HCT116 (cell line): ENCODE data around the gene KCND2. TPM values are rescaled to one million over a fixed set of nuclear protein-coding genes. Genes with fewer than 3 reads are reported as not detected.

Experiments
- ATAC-seq: fragments of 200-7000 bp; cut with Tn5 transposase; 2 replicates; pipeline ENCODE4 v1.9.1; 2020; ENCODE audit warnings: mild to moderate bottlenecking, moderate library complexity
- BruUV-seq: library from RNA; stranded (reverse); fragments of 400-500 nt; replicated peaks from 2 replicates; lab custom pipeline; 2021; lab: Mats Ljungman, UMichigan
- CTCF ChIA-PET: fragments of 300-600 bp; sonication (Branson Sonifier 250); formaldehyde crosslinking; loops from one replicate; lab custom pipeline; 2021; ENCODE audit warnings: antibody characterized with exemption; lab: Charles Lee
- POLR2A ChIA-PET: fragments of 300-600, 350-600 bp; sonication (Branson Sonifier 250); formaldehyde crosslinking; loops from one replicate; lab custom pipeline; 2021; ENCODE audit warnings: antibody characterized with exemption; lab: Charles Lee
- RAD21 ChIA-PET, 2 experiments: fragments of 300-600 bp; sonication (Branson Sonifier 250); formaldehyde crosslinking; loops; one replicate each; lab custom pipeline; 2023; ENCODE audit warnings: low total read pairs in 2 of 2; ENCODE audit not compliant: uncharacterized antibody in 2 of 2, unreplicated experiment in 2 of 2, low non-redundant PET in 1 of 2; lab: Charles Lee
- DNase-seq: peaks from one replicate; pipeline ENCODE4 v3.0.0-alpha.2; 2010; ENCODE audit warnings: low read depth, low spot score
- H2AFZ ChIP-seq: fragments of 200-600 bp; shearing (Covaris generic), sonication (generic); 2 replicates; pipeline ENCODE4 v1.6.1; 2017; ENCODE audit warnings: low read depth, mixed run types, mixed read lengths, antibody characterized with exemption, low read length; ENCODE audit not compliant: poor library complexity, severe bottlenecking
- H3K27ac ChIP-seq: 2 replicates; pipeline ENCODE4 v1.5.1; 2012; ENCODE audit warnings: low read depth, low read length
- H3K27me3 ChIP-seq: fragments of 200-600 bp; sonication (generic); 2 replicates; pipeline ENCODE4 v1.6.1; 2016; ENCODE audit warnings: mixed run types, low read length, mixed read lengths; ENCODE audit not compliant: insufficient read depth
- H3K36me3 ChIP-seq, 2 experiments: fragments of 200-500 bp in 1 of 2; fragments of 200-600 bp in 1 of 2; sonication (Bioruptor generic) in 1 of 2; sonication (generic) in 1 of 2; 2 replicates each; pipeline versions ENCODE4 v1.5.1 to v1.6.1; 2014 to 2016; ENCODE audit warnings: low read length in 2 of 2, inconsistent platforms in 1 of 2, mixed read lengths in 1 of 2, mixed run types in 1 of 2; ENCODE audit not compliant: insufficient read depth in 2 of 2, control insufficient read depth in 1 of 2
- H3K4me1 ChIP-seq, 2 experiments: fragments of 200-600 bp in 1 of 2; sonication (generic) in 1 of 2; 2 replicates each; pipeline versions ENCODE4 v1.5.1 to v1.6.1; 2012 to 2017; ENCODE audit warnings: low read length in 2 of 2, inconsistent platforms in 1 of 2, mild to moderate bottlenecking in 1 of 2, mixed read lengths in 1 of 2, mixed run types in 1 of 2, moderate library complexity in 1 of 2; ENCODE audit not compliant: insufficient read depth in 2 of 2, control insufficient read depth in 1 of 2
- H3K4me2 ChIP-seq: fragments of 200-600 bp; sonication (generic); 2 replicates; pipeline ENCODE4 v1.6.1; 2017; ENCODE audit warnings: mixed run types, low read length, mixed read lengths
- H3K4me3 ChIP-seq, 2 experiments: fragments of 200-600 bp in 1 of 2; sonication (generic) in 1 of 2; replicated peaks in 1 of 2; 2 replicates each; pipeline ENCODE4 v1.5.1; 2011 to 2016; ENCODE audit warnings: low read length in 2 of 2, control low read depth in 1 of 2, low read depth in 1 of 2, mild to moderate bottlenecking in 1 of 2, mixed read lengths in 1 of 2, mixed run types in 1 of 2
- H3K79me2 ChIP-seq: fragments of 200-600 bp; sonication (generic); 2 replicates; pipeline ENCODE4 v1.6.1; 2017; ENCODE audit warnings: mild to moderate bottlenecking, mixed run types, low read length, moderate library complexity, mixed read lengths; ENCODE audit not compliant: insufficient read depth
- H3K9ac ChIP-seq: fragments of 200-600 bp; sonication (generic); 2 replicates; pipeline ENCODE4 v1.6.1; 2016; ENCODE audit warnings: low read length, mixed read lengths
- H3K9me2 ChIP-seq: fragments of 200-600 bp; sonication (generic), shearing (Covaris generic); 2 replicates; pipeline ENCODE4 v1.6.1; 2017; ENCODE audit warnings: mixed run types, mild to moderate bottlenecking, moderate library complexity; ENCODE audit not compliant: insufficient read depth
- H3K9me3 ChIP-seq, 2 experiments: fragments of 200-500 bp in 1 of 2; fragments of 200-600 bp in 1 of 2; sonication (Bioruptor generic) in 1 of 2; sonication (generic) in 1 of 2; 2 replicates each; pipeline ENCODE4 v1.6.1; 2014 to 2017; ENCODE audit warnings: low read length in 2 of 2, mixed read lengths in 2 of 2, inconsistent platforms in 1 of 2, low read depth in 1 of 2, mild to moderate bottlenecking in 1 of 2, mixed run types in 1 of 2, moderate library complexity in 1 of 2; ENCODE audit not compliant: control insufficient read depth in 1 of 2, insufficient read depth in 1 of 2
- H4K20me1 ChIP-seq: fragments of 200-600 bp; sonication (generic), shearing (Covaris generic); 2 replicates; pipeline ENCODE4 v1.6.1; 2017; ENCODE audit warnings: mixed run types, mild to moderate bottlenecking, moderate library complexity; ENCODE audit not compliant: insufficient read depth
- CBX3 ChIP-seq: IDR thresholded peaks from 2 replicates; pipeline ENCODE4 v1.6.1; 2012; ENCODE audit warnings: low read depth
- CEBPB ChIP-seq: IDR thresholded peaks from 2 replicates; pipeline ENCODE4 v1.6.1; 2012; ENCODE audit warnings: low read depth
- ELF1 ChIP-seq: IDR thresholded peaks from 2 replicates; pipeline ENCODE4 v1.6.1; 2012; ENCODE audit warnings: low read depth, borderline replicate concordance
- EZH2 ChIP-seq: fragments of 200-600 bp; sonication (generic); IDR thresholded peaks from 2 replicates; pipeline ENCODE4 v1.6.1; 2017; ENCODE audit warnings: antibody characterized with exemption, mixed run types
- POLR2AphosphoS5 ChIP-seq: IDR thresholded peaks from 2 replicates; pipeline ENCODE4 v1.6.1; 2011; ENCODE audit warnings: mild to moderate bottlenecking, low read depth, low read length, moderate library complexity
- REST ChIP-seq: IDR thresholded peaks from 2 replicates; pipeline ENCODE4 v1.6.1; 2012; ENCODE audit warnings: low read depth
- SIN3A ChIP-seq: IDR thresholded peaks from 2 replicates; pipeline ENCODE4 v1.6.1; 2012; ENCODE audit warnings: low read depth
- TCF7L2 ChIP-seq: IDR thresholded peaks from 2 replicates; pipeline ENCODE4 v1.7.0; 2011; ENCODE audit warnings: borderline replicate concordance, inconsistent platforms; ENCODE audit not compliant: insufficient read depth, insufficient read length; ENCODE audit errors: extremely low read depth
- ZFX ChIP-seq: fragments of 450-650 bp; IDR thresholded peaks from 2 replicates; pipeline ENCODE4 v1.6.1; 2017
- intact Hi-C: fragments of 100-400 bp; cut with micrococcal nuclease; formaldehyde crosslinking; loops from 2 replicates; pipeline ENCODE4 v1.10.0; 2022
- total RNA-seq: library from RNA; stranded (reverse); gene quantifications from one replicate; pipeline ENCODE4 v1.2.1, GENCODE V29; 2021; ENCODE audit not compliant: unreplicated experiment

Gene KCND2
- total RNA-seq, 1 experiment from 2014 or later = 0.05 TPM

DNA sequence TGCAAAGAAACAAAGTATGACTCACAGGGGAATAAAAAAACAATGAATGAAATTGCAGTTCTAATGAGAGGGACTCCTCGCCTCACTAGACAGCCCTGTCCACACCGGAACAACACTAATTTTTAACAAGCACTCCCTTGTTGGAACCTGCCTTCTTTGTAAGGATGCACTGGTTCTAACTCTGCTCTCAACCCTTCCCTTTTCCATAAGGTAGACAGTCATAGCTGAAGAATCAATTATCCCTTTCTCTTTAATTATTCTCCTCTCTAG, 519.8 kb downstream of the KCND2 start:
- Histone ChIP-seq H4K20me1 (no peaks in the 10 kb centered on the region), H3K4me2 (no peak overlapping the region), H3K4me1 (peaks cover 2 to 10% of the 10 kb centered on the region in 2 experiments; a peak in 3 of 4 replicates), H3K27ac (no peak overlapping the region), H3K79me2 (no peaks in the 10 kb centered on the region), H3K4me3 (no peak overlapping the region), H3K9me3 (no peaks in the 10 kb centered on the region), H3K36me3 (no peaks in the 10 kb centered on the region), H2AFZ (no peak overlapping the region), H3K27me3 (no peaks in the 10 kb centered on the region), H3K9ac (no peak overlapping the region), H3K9me2 (no peaks in the 10 kb centered on the region)
- intact Hi-C loops = loop anchor here (1.0 to 5.0 kb wide), 4 partner anchors 149 to 1203 kb away; no protein-coding TSS in a partner anchor
- BruUV-seq = no TSS peak
- DNase-seq (no peak), ATAC-seq (no peak)
- POLR2A ChIA-PET = no interaction called here
- CTCF ChIA-PET = interaction anchor here (0.8 to 3.4 kb wide), 12 partner anchors 10 to 315 kb away, joined by 3 to 13 read pairs (median 6); no protein-coding TSS in a partner anchor
- RAD21 ChIA-PET = interaction anchor here in 1 of 2 experiments (0.6 kb wide), 1 partner anchor 81 kb away, joined by 5 read pairs; no protein-coding TSS in a partner anchor
- no peak for TF ChIP-seq ELF1
- TF ChIP-seq TCF7L2 = no peak
- TF ChIP-seq EZH2 = no peak
- TF ChIP-seq POLR2AphosphoS5 = no peak
- TF ChIP-seq ZFX = no peak
- no peak for TF ChIP-seq REST
- no peak for TF ChIP-seq SIN3A
- no peak for TF ChIP-seq CEBPB
- no peak for TF ChIP-seq CBX3
- TF ChIP-seq, all 23 proteins: peak for 0
